HG02623 (cell line): ENCODE results near the gene ID2.
"Not testable (repeated sequence)": the region's sequence is repeated elsewhere in the genome, so short reads cannot be mapped to it uniquely, and the experiment has no call there.

Source experiments
- ATAC-seq: cut with Tn5 transposase; IDR thresholded peaks from one replicate; pipeline ENCODE4 v1.9.1; 2021; ENCODE audit warnings: moderate library complexity; ENCODE audit not compliant: unreplicated experiment

ID2 gene

DNA sequence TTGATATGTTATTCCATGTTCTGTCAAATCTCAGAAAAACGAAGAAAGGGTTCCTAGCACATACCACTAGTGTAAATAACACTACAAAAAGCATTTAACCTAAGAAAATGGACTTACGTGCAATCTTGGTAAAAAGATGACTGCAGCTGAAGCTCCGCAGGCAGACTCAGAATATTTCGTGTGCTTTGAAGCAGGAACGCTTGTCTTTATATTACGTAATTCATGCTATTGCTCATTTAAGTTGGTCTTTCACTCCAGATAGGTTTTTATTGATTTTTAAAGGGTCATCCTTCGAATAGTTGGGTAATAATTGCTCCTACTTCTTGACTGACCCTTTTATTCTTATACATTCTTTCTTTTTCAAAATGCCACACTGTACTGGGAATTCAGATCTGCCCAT is 44.0 kb downstream of the ID2 start:
- ATAC-seq, result no peak

DNA sequence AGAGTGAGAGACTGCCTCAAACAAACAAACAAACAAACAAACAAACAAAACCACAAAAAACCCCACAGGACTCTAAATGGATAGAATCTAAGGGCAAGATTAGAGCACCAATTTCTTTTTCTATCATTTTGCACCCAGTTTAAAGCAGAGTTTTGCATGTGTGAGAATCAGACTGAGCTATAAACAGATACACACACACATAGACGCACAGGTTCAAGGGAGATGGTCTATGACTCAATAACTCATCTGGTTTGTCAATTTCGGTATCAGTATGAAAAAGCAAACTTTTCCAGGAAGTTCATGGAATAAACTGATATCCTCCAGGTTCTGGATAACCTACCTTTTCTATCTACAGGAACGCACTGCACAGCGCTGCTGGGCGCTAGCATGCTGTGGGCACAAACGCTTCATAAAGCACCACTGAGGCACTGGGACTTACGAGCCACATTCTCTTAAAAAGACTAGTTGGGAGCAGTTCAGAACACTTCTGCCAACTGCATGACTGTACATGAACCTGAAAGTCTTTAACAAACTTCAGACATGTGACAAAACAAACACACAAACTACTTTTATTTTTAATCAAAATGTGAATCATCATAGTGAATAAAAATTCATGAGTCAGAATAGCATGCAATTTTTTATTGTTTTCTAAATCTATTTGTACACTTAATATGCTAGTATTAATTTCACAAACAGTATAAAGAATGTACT is 46.6 kb downstream of the ID2 start:
- ATAC-seq, result no peak

- ATAC-seq, result not testable (repeated sequence)
Observed at GRCh38 chr2:8729101-8729500, 47.2 kb downstream of the ID2 start.

- no peak for ATAC-seq
Observed at GRCh38 chr2:8729939-8730338, 48.1 kb downstream of the ID2 start.

DNA sequence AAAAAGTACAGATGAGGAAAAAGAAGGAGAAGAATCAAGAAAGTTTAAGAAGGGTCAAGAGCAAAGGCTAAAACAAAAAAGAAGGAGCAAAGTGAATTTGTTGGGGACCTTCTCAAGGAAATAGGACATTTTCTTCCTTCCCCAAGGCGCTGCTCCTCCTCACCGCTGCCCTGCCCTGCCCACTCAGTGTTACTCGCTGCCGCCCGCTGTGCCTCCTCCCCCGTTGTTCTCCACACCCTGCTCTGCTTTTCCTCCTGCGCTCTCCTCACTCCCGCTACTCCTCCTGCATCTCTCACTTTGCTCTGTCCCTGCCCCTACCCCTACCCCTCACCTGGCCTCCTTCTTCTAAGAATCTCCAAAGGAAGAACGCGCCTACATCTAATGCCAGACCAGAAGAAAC is 50.7 kb downstream of the ID2 start:
- no peak for ATAC-seq
